CD4-positive, alpha-beta T cell (primary cell): ENCODE measurements around the gene TTLL10. TPM values are rescaled to one million over a fixed set of nuclear protein-coding genes. Genes with fewer than 3 reads are reported as not detected.
A peak's percentile ranks its signal among the peaks of the same experiment; 100 is the strongest.

ENCODE experiments used
- ATAC-seq: fragments of 200-7000 bp; cut with Tn5 transposase; one replicate; pipeline ENCODE4 v1.10.0; 2022; ENCODE audit warnings: mild to moderate bottlenecking; ENCODE audit not compliant: poor library complexity
- CTCF ChIA-PET: fragments of 350-600 bp; sonication (Branson Sonifier 250); formaldehyde crosslinking; loops from one replicate; lab custom pipeline; 2021; ENCODE audit warnings: antibody characterized with exemption, inconsistent platforms; lab: Charles Lee
- POLR2A ChIA-PET: fragments of 350-600 bp; sonication (Branson Sonifier 250); formaldehyde crosslinking; loops from one replicate; lab custom pipeline; 2021; ENCODE audit warnings: antibody characterized with exemption, inconsistent platforms; lab: Charles Lee
- DNase-seq, 14 experiments: peaks; one replicate each; pipeline ENCODE4 v3.0.0-alpha.2; 2013 to 2020; ENCODE audit warnings: mixed read lengths in 2 of 14
- H3K27ac ChIP-seq, 2 donors: one replicate each; pipeline versions ENCODE4 v1.5.1 to v1.7.0; 2013; ENCODE audit warnings: low read length in 2 of 2, low read depth in 1 of 2, mild to moderate bottlenecking in 1 of 2
- H3K27me3 ChIP-seq, 2 experiments: 1 replicate in 1 of 2; 2 replicates in 1 of 2; pipeline versions ENCODE4 v1.6.1 to v1.7.0; 2013; ENCODE audit warnings: low read length in 2 of 2, control low read depth in 1 of 2, mild to moderate bottlenecking in 1 of 2, moderate library complexity in 1 of 2; ENCODE audit not compliant: insufficient read depth in 2 of 2, control insufficient read depth in 1 of 2
- H3K36me3 ChIP-seq: one replicate; pipeline ENCODE4 v1.6.1; 2013; ENCODE audit warnings: low read length, control low read depth; ENCODE audit not compliant: insufficient read depth
- H3K4me1 ChIP-seq: one replicate; pipeline ENCODE4 v1.6.1; 2013; ENCODE audit warnings: low read length, control low read depth; ENCODE audit not compliant: insufficient read depth
- H3K4me3 ChIP-seq: one replicate; pipeline ENCODE4 v1.5.1; 2013; ENCODE audit warnings: mild to moderate bottlenecking, low read length, moderate library complexity
- H3K9me3 ChIP-seq, 2 experiments: 1 replicate in 1 of 2; 2 replicates in 1 of 2; pipeline versions ENCODE4 v1.6.1 to v1.7.0; 2013; ENCODE audit warnings: low read length in 2 of 2, mild to moderate bottlenecking in 2 of 2, control low read depth in 1 of 2, moderate library complexity in 1 of 2; ENCODE audit not compliant: control insufficient read depth in 1 of 2, insufficient read depth in 1 of 2
- H3K27ac Mint-ChIP-seq: one replicate; pipeline ENCODE4 v1.8.0; 2020; ENCODE audit warnings: mixed read lengths
- H3K27me3 Mint-ChIP-seq: one replicate; pipeline ENCODE4 v1.8.0; 2021; ENCODE audit warnings: mixed read lengths
- H3K36me3 Mint-ChIP-seq: one replicate; pipeline ENCODE4 v1.8.0; 2021; ENCODE audit warnings: low read depth, mixed read lengths
- H3K4me1 Mint-ChIP-seq: one replicate; pipeline ENCODE4 v1.8.0; 2021; ENCODE audit warnings: low read depth, mixed read lengths
- H3K4me3 Mint-ChIP-seq: one replicate; pipeline ENCODE4 v1.8.0; 2020; ENCODE audit warnings: mild to moderate bottlenecking, mixed read lengths
- H3K9me3 Mint-ChIP-seq: one replicate; pipeline ENCODE4 v1.8.0; 2020; ENCODE audit warnings: mixed read lengths
- intact Hi-C, 2 experiments: fragments of 100-400 bp; cut with DNase I in 1 of 2; cut with micrococcal nuclease in 1 of 2; formaldehyde crosslinking; loops; one replicate each; pipeline versions ENCODE4 v1.15.1 to v1.9.0; 2023 to 2025; cut with DNase I, micrococcal nuclease
- total RNA-seq, 174 experiments: library from RNA in 2 of 174; stranded (reverse) in 2 of 174; gene quantifications; one replicate each; pipeline ENCODE4 v1.2.3 and lab custom pipeline; 2021 to 2026
- TF ChIP-seq, protein P1 (sequence below): fragments of 200-600 bp; IDR thresholded peaks from one replicate; pipeline ENCODE4 v1.8.0; 2022; ENCODE audit warnings: antibody characterized with exemption, mild to moderate bottlenecking

TTLL10 gene
- total RNA-seq, 2 experiments from 2014 or later = 0.11 to 0.59 TPM

DNA sequence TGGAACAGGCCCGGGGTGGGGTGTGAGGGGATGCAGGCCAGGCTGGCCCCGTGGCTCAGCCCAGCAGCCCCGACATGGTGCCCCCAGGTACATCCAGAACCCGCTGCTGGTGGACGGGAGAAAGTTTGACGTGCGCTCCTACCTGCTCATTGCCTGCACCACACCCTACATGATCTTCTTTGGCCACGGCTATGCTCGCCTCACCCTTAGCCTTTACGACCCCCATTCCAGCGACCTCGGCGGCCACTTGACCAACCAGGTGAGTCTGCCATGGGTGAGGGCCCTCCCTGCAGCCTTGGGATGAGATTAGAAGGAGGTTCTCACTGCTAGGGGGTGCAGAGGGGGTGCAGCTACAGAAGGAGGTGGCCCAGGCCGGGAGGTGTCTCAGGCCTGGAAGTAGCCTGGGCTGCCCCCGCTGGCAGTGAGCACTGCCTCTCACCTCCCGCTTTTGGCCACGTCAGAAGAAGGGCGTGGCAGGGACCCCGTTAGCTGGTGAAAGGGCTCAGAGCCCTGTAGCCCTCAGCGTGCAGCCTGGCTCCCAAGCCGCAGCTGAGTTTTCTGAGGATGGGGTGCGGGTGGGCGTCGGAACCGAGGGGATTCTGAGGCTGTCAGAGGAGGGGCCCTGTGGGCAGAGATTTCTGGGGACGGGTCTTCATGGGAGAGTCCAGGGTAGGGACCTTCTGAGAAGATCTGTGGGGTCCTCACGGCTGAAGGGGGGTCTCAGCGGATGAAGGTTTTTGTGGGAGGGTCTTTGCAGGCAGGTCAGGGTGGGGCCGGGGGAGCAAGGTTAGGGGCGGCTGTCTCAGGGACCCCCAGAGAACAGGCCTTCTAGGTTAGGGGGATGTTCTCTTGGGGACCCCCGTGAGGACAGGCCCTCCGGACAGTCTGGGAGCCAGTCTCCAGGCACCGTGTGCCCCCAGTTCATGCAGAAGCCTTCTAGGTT lies 10.4 kb downstream of the TTLL10 start:
- H3K27ac Mint-ChIP-seq = no peak overlapping the region

DNA sequence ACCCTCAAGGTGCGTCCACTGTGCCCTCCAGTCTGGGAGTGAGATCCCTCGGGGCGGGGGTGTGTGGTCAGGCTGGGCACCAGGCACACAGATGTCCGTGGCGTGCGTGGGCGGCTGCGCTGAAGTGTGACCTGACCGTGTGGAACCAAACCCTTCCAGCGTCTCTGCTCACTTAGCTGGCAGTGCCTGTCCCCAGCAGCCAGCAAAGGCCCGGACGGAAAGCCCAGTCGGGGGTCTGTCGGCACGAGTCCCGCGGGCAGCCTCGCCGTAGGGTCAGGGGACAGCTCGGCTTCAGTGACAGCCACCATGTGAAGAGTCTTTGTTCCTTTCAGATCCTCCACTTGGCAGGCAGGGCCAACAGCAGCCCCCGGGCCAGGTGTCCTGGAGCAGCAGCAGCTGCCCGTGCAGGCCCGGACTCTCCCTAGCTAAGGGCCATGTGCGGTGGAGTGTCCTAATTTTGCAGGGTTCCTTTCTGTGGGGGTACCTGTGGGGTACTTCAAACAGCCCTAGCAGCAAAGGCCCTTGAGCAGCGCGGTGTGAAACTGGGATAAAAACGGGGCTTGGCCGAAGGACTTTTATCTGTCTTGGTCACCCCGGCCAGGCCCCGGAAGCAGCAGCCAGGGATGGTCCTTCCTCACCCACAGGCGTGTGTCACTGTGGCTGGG lies 11.6 kb downstream of the TTLL10 start:
- Mint-ChIP-seq H3K4me3 (no peak overlapping the region), H3K4me1 (peaks cover 4% of the 10 kb centered on the region), H3K27me3 (peaks cover 10% of the 10 kb centered on the region), H3K36me3 (no peaks in the 10 kb centered on the region), H3K27ac (no peak overlapping the region), H3K9me3 (no peaks in the 10 kb centered on the region)
- DNase-seq (peak in 1 of 14 experiments; percentile 4), ATAC-seq (no peak)
- Histone ChIP-seq H3K9me3 (no peaks in the 10 kb centered on the region), H3K4me3 (no peak overlapping the region), H3K36me3 (no peaks in the 10 kb centered on the region), H3K27me3 (peaks cover 0 to 4% of the 10 kb centered on the region in 2 experiments), H3K4me1 (peaks cover 15% of the 10 kb centered on the region), H3K27ac (no peak overlapping the region)
- intact Hi-C loops = no loop called here
- POLR2A ChIA-PET = no interaction called here
- CTCF ChIA-PET = no interaction called here
- TF ChIP-seq, protein P1, sequence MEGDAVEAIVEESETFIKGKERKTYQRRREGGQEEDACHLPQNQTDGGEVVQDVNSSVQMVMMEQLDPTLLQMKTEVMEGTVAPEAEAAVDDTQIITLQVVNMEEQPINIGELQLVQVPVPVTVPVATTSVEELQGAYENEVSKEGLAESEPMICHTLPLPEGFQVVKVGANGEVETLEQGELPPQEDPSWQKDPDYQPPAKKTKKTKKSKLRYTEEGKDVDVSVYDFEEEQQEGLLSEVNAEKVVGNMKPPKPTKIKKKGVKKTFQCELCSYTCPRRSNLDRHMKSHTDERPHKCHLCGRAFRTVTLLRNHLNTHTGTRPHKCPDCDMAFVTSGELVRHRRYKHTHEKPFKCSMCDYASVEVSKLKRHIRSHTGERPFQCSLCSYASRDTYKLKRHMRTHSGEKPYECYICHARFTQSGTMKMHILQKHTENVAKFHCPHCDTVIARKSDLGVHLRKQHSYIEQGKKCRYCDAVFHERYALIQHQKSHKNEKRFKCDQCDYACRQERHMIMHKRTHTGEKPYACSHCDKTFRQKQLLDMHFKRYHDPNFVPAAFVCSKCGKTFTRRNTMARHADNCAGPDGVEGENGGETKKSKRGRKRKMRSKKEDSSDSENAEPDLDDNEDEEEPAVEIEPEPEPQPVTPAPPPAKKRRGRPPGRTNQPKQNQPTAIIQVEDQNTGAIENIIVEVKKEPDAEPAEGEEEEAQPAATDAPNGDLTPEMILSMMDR = no peak

More for the DNA sequence above, 10.4 kb downstream of the TTLL10 start:
- peaks cover 0 to 4% of the 10 kb centered on the region in 2 experiments for H3K27me3 ChIP-seq
- TF ChIP-seq, protein P1 = no peak
- no peak overlapping the region for H3K4me3 ChIP-seq
- no peaks in the 10 kb centered on the region for H3K9me3 Mint-ChIP-seq
- ATAC-seq (no peak), DNase-seq (peak in 1 of 14 experiments; percentile 3)
- H3K4me1 ChIP-seq = peaks cover 15% of the 10 kb centered on the region
- intact Hi-C loops = no loop called here
- no peaks in the 10 kb centered on the region for H3K36me3 Mint-ChIP-seq
- CTCF ChIA-PET = no interaction called here
- H3K9me3 ChIP-seq = no peaks in the 10 kb centered on the region
- no peak overlapping the region for H3K4me3 Mint-ChIP-seq
- POLR2A ChIA-PET = no interaction called here
- H3K27ac ChIP-seq = no peak overlapping the region
- peaks cover 10% of the 10 kb centered on the region for H3K27me3 Mint-ChIP-seq
- peaks cover 4% of the 10 kb centered on the region for H3K4me1 Mint-ChIP-seq
- no peaks in the 10 kb centered on the region for H3K36me3 ChIP-seq

DNA sequence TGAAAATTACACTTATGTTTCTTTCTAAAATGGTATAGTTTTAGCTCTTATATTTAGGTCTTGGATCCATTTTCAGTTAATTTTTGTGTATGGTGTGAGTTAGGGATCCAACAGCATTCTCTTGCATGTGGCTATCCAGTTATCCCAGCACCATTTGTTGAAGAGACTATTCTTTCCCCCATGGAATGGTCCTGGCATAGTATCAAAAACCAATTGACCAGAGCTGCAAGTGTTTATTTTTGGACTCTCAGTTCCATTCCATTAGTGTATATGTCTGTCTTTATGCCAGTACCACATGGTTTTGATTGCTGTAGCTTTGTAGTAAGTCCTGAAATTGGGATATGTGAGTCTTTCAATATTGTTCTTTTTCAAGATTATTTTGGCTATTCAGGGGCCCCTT lies 14.3 kb downstream of the TTLL10 start:
- H3K27ac ChIP-seq = no peak overlapping the region
- ATAC-seq (no peak), DNase-seq (no peak)
- H3K36me3 ChIP-seq = no peaks in the 10 kb centered on the region
- Mint-ChIP-seq H3K4me1 (no peaks in the 10 kb centered on the region), H3K36me3 (no peaks in the 10 kb centered on the region), H3K27me3 (peaks cover 5% of the 10 kb centered on the region), H3K9me3 (no peaks in the 10 kb centered on the region), H3K4me3 (no peak overlapping the region), H3K27ac (no peak overlapping the region)
- peaks cover 5% of the 10 kb centered on the region for H3K4me1 ChIP-seq
- H3K4me3 ChIP-seq = no peak overlapping the region
- TF ChIP-seq, protein P1 = no peak
- ChIA-PET CTCF (interaction anchor here (0.7 kb wide), 1 partner anchor 21 kb away, joined by 3 read pairs; no protein-coding TSS in a partner anchor), POLR2A (no interaction called here)
- no peaks in the 10 kb centered on the region for H3K27me3 ChIP-seq
- H3K9me3 ChIP-seq = peaks cover 0 to 6% of the 10 kb centered on the region in 2 experiments
- intact Hi-C loops = no loop called here
